GM21367 (cell line): ENCODE measurements around the gene LAMC3.

Experiments
- ATAC-seq: cut with Tn5 transposase; IDR thresholded peaks from one replicate; pipeline ENCODE4 v1.9.1; 2021; ENCODE audit not compliant: unreplicated experiment

LAMC3 gene

DNA sequence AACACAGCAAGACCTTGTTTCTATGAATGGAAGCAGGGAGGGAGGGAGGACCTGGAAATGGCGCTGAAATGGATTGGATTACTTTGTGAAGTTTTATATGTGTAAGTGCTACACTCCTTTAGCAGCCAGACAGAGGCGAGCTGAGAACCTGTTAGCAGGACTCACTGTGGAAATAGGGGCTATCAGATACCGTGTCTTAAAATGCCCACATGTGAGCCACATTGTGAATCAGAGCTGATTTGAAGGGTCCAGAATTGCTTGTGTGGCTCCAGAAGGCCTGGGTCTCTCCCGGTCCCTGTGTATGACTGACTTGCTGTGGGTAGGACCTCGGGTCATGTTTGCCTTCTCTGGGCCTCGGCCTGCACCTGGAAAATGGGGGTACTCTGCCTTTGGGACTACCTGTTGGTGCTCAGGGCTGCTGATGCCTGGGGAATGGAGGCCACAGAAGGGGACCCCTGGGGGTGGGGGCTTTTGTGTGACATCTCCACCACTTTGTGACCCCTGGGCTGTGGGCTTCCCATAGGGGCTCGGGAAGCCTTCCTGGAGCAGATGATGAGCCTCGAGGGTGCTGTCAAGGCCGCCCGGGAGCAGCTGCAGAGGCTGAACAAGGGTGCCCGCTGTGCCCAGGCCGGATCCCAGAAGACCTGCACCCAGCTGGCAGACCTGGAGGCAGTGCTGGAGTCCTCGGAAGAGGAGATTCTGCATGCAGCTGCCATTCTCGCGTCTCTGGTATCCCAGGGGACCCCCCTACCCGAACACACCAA is 63.3 kb downstream of the LAMC3 start:
- ATAC-seq = no peak

DNA sequence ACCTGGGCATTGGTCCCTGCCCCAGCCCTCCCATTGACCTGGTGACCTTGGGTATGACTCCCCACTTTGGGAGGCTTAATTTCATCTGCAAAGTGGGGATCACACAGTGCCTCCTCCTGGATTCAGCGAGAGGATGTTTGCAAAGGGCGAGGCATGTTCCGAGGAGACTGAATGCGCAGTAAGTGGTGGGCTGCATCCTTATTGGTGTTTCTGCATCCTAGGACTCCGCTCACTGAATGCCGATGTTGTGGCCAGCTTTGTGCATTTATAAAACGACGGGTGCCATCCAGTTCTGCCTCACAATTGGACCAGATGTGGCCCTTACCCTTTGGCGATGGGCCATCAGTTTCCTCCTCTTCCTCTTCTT is 63.9 kb downstream of the LAMC3 start:
- ATAC-seq = no peak

DNA sequence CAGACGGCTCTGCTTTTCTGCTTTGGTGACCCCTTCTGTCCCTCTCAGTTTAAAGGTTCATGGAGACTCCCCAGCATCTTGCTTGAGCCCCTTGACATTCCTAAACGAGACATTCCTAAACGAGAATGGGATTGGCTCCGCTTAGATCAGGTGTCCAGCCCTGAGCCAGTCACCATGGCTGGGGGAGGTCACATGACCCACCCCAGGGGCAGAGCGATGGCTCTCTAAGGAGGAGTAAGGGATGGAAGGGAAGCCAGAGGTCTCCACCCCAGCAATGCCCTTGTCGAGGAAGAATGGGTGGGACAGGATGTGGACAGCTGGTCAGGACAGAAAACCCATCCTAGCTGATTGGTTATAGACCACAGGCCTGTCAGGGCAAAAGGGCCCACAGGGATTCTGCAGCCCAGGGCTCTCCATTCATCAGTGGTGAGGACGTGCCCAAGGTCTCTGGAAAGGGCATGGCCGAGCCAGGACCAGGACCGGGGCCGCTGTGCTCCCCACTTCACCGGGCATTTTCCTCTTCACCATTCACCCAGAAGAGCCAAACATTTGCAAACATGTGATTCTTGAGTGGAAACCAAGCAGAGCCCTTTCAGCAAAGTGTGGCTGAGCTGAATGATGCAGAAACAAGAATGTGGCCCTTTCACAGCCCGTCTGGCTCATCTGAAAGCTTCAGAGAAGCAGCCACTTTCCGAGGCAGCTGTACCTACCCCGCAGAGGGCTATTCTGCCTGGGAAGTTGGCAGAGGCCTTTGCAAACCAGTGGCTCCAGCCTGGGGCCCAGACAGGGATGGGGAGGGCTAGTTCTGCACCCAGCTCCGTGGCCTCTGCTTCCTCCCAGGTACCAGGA is 67.6 kb downstream of the LAMC3 start:
- no peak for ATAC-seq

GRCh38 chr9:131078427-131079366 is 69.7 kb downstream of the LAMC3 start:
- ATAC-seq = no peak

DNA sequence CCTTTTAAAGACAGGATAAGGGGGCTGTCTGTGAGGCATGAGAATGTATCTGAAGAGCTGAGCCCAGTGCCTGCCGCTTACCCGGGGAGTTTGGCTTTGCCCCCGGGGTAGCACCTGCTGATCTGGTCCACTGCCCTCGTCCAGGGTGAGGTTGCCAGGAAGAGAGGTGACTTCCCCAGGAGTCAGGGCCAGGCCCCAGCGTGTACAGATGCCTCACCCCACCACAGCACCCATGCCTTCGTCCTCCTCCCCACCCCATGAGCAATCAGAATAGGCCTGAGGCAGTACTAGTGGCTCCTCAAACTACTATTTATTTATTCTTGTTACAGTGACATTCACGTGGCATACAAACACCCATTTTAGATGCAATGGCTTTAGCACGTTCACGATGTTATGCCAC is 71.6 kb downstream of the LAMC3 start:
- ATAC-seq = no peak

GRCh38 chr9:131081868-131082267 is 72.9 kb downstream of the LAMC3 start:
- ATAC-seq = no peak

DNA sequence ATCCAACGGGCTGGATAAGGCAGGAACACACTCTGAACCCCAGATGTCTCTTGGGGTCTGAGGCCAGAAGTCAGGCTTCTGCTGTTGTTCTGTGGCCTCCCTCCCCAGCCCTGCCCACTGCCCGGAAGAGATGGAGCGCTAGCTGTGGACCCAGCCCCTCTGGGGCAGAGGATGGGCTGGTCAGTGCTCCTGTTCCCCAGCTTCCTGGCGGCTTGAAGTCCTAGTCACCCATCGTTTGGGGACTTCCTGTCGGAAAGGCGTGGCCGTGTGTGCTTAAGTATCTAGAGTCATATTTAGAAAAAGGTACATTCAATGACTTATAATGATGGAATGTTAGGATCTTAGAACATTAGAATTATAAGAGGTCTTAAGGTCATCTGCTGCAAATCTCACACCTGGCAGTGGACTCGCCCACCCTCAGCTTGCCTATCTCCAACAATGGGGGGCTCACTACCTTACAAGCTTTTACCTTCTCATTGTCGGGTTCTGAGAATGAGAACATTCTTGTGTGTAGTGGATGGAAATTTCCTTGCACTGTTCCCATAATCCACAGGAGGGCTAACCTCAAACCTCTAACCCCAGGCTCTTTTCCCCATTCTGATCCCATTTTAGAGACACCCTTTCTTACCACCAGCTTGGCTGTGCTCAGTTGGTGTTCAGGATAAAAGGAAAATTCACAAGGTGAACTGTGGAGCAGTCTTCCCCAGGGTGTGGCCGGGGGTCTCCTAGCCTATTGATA is 74.0 kb downstream of the LAMC3 start:
- ATAC-seq = no peak

GRCh38 chr9:131084661-131085369 is 75.8 kb downstream of the LAMC3 start:
- ATAC-seq = no peak

- no peak for ATAC-seq
These were observed 76.6 kb downstream of the LAMC3 start for GRCh38 chr9:131085370-131086122.

DNA sequence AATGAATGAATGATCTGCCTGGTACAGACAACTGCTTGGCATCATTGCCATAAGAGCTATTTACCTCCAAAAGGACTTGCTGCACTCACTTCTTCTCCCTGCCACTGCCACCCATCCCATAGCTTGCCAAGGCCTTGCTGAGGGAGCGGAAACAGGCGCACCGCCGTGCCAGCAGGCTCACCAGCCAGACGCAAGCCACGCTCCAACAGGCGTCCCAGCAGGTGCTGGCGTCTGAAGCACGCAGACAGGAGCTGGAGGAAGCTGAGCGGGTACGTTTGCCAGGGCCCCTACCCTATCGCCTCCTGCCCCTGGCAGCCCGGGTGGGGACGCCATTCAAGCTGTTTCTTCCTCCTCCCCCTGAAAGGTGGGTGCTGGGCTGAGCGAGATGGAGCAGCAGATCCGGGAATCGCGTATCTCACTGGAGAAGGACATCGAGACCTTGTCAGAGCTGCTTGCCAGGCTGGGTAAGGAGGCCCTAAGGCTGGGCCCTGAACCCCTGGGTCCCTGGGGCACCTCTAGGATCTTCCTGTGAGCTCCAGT is 78.5 kb downstream of the LAMC3 start:
- no peak for ATAC-seq

- ATAC-seq = no peak
These were observed 81.2 kb downstream of the LAMC3 start for GRCh38 chr9:131090025-131090787.

- ATAC-seq = no peak
These were observed 82.5 kb downstream of the LAMC3 start for GRCh38 chr9:131091352-131091992.

GRCh38 chr9:131092030-131092429 is 83.1 kb downstream of the LAMC3 start:
- no peak for ATAC-seq

DNA sequence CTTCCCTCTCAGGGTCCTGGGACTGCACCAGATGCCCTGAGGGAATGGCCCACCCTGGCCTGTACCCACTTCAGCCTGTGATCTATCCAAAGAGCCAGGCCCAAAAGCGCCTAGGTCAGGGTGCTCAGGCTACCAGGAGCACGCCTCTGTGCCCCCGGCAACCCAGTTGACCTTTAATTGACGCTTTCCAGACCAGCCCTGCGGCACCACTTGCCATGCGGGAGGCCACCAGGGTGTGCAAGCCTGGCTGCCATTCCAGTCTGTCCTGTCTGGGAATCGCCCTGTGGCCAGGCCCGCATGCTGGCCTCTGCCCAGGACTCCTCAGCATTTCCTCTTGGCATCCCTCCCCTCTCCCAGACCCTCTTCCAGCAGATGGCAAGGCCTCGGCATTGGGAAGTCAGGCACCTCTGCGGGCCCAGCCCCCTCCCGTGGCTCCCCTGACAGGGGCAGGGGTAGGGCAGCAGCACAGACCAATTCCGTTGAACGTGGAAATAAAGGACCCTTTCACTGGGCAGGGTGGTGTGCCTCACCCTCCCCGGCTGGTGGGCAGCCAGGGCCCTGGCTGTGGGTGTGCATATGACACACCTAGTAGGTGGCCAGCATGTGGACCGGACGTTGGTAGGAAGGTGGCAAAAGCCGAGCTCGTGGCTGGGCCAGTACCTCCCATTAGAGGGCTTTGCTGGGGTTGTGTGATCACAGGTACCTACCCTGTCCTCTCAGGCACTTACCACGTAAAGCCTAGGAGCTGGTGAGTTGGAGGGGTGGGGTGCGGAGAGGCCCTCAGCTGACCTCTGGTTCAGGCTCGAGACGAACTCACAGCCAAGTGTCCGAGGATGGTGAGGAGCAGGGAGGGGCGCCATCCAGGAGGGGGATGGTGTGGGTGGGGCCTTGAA is 83.8 kb downstream of the LAMC3 start:
- no peak for ATAC-seq

DNA sequence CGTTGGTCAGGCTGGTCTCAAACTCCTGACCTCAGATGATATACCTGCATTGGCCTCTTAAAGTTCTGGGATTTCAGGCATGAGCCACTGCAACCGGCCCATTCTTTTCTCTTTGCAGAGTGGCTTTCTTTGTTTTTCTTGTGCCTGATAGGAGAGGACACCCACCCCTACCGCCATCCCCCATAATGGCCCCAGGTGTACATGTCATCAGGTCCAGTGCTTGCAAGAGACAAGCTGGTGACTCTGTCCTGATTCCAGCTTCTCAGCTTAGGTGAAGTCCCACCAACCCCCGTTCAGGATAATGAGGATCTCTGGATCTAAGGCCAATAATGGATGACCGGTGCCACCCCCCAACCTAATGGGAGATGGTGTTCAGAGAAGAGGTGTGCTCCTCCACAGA is 85.0 kb downstream of the LAMC3 start:
- ATAC-seq = no peak

DNA sequence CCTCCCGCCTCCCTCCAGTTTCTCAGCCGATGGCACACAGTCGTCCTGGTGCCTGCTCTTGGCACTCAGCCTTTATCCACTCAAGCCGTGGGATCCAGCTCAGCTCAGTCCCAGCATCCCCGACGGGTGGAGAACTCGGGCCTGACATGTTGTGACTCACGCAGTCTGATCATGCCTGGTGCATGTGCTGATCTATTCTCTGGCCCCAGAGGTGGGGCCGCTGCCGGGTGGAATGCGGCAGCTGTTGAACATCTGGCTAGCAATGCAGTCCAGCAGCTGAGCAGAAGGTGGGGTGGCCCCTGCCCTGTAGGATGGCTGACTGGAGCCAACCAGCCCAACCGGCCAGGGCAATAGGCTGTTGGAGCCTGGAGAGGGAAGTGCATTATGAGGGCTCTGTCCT is 85.6 kb downstream of the LAMC3 start:
- ATAC-seq = no peak
